HepG2 (cell line): Measurements from ENCODE around the gene DKKL1.

ENCODE experiments used
- CTCF ChIP-seq: sonication (generic); formaldehyde crosslinking; IDR thresholded peaks from 2 replicates; pipeline ENCODE4 v1.5.0; 2020; ENCODE audit warnings: mild to moderate bottlenecking, missing genetic modification reagents, moderate library complexity
- ESRRA ChIP-seq: sonication (generic); formaldehyde crosslinking; IDR thresholded peaks from 2 replicates; pipeline ENCODE4 v1.5.1; 2020; ENCODE audit warnings: mild to moderate bottlenecking, low read depth, missing genetic modification reagents
- EZH2 ChIP-seq: conservative IDR thresholded peaks from 2 replicates; pipeline ENCODE4 v1.6.1; 2012; ENCODE audit warnings: mild to moderate bottlenecking, low read depth, low read length, moderate library complexity
- POLR2A ChIP-seq, 2 experiments: IDR thresholded peaks; 2 replicates each; pipeline ENCODE4 v1.6.1; 2011; ENCODE audit warnings: low read depth in 2 of 2, low read length in 2 of 2, mild to moderate bottlenecking in 1 of 2, moderate library complexity in 1 of 2; ENCODE audit not compliant: insufficient read depth in 1 of 2
- RBAK ChIP-seq: sonication (generic); formaldehyde crosslinking; IDR thresholded peaks from 2 replicates; pipeline ENCODE4 v1.5.1; 2020; ENCODE audit warnings: mild to moderate bottlenecking, missing genetic modification reagents
- ZNF720 ChIP-seq: sonication (generic); formaldehyde crosslinking; IDR thresholded peaks from 2 replicates; pipeline ENCODE4 v1.4.0; 2020; ENCODE audit warnings: missing genetic modification reagents
- ZNF879 ChIP-seq: sonication (generic); formaldehyde crosslinking; IDR thresholded peaks from 2 replicates; pipeline ENCODE4 v1.8.1; 2023; ENCODE audit warnings: missing genetic modification reagents

GRCh38 chr19:49423985-49424303, 60.3 kb downstream of the DKKL1 start:
- no peak for TF ChIP-seq RBAK (CRISPR knock-in tag)
- no peak for TF ChIP-seq ESRRA (CRISPR knock-in tag)
- no peak for TF ChIP-seq EZH2
- TF ChIP-seq ZNF879 (CRISPR knock-in tag) = no peak
- no peak for TF ChIP-seq ZNF720 (CRISPR knock-in tag)
- no peak for TF ChIP-seq CTCF (CRISPR knock-in tag)
- TF ChIP-seq POLR2A (IDR thresholded peaks at IDR 0.05; ENCODE audit: insufficient read depth in 1 of 2, low read depth in 2 of 2, low read length in 2 of 2) = no peak
